GM19397 (cell line): ENCODE measurements around the gene PLCD4.

ENCODE experiments used
- ATAC-seq: cut with Tn5 transposase; IDR thresholded peaks from one replicate; pipeline ENCODE4 v1.9.1; 2021; ENCODE audit warnings: mild to moderate bottlenecking, moderate library complexity; ENCODE audit not compliant: unreplicated experiment

The PLCD4 gene

DNA sequence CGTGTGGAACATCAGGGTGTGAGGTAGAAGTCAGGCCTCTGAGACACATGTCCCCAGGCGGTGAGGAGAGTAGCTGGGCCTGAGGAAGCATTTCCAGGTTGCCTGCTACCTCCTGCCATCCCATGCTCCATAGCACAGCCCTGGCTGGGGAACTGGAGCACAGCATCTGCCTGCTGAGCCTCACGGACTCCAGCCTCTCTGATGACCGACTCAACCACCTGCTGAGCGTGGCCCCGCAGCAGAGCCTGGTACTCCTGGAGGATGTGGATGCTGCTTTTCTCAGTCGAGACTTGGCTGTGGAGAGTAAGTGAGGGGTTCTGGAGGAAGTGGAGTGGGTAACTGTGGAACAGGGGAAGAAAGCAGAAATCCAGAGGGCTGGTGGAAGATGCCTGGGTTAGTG, 54.7 kb downstream of the PLCD4 start:
- no peak for ATAC-seq

DNA sequence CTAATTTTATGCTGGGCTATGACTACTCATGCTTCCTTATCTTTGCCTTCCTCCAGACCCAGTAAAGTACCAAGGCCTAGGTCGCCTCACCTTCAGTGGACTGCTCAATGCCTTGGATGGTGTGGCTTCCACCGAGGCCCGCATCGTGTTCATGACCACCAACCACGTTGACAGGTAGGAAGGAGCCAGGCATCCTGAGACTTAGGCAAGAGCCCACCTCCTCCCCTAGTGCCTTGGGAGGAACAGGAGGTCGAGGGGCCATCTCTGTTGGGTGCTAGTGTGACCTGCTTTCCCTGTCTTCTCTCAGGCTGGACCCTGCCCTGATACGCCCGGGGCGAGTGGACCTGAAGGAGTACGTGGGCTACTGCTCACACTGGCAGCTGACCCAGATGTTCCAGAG, 55.1 kb downstream of the PLCD4 start:
- no peak for ATAC-seq

DNA sequence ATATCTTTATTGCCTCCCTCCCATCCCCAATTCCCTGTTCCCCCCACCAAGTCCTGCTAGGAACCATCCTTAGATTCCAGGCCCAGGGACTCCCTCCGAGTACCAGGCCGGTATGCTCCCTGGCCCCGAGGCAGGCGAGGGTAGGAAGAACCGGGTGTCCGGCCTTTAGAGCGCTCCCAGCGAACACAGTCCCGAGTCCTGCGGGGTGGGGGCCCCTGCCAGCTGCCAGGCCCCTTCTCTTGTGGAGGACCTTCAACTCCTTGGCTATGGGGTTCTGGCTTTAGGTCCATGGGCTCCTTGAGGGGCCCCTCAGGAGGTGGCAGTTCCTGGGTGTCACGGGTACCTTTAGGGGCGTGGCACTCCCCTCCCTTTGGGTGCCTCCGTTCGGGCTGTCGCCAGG, 56.2 kb downstream of the PLCD4 start:
- ATAC-seq, result no peak

DNA sequence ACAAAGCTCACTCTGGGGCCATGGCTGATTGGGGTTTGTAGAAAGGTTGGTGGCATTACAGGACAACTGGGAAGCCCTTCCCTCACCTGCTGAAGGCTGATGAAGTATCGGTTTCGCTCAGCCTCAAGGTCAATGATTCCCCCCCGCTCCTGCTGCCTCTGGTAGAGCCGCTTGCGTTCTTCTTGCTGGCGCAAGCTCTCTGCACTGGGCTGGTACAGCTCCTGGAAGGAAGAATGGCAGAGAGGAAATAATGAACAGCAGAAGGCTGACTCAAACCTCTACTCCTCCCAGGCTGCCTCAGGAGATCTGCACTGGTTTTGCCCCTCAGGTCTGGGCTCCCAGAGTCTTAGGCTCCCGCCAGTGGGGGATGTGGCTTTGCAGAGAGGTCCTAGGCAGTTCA, 57.0 kb downstream of the PLCD4 start:
- ATAC-seq, result no peak

DNA sequence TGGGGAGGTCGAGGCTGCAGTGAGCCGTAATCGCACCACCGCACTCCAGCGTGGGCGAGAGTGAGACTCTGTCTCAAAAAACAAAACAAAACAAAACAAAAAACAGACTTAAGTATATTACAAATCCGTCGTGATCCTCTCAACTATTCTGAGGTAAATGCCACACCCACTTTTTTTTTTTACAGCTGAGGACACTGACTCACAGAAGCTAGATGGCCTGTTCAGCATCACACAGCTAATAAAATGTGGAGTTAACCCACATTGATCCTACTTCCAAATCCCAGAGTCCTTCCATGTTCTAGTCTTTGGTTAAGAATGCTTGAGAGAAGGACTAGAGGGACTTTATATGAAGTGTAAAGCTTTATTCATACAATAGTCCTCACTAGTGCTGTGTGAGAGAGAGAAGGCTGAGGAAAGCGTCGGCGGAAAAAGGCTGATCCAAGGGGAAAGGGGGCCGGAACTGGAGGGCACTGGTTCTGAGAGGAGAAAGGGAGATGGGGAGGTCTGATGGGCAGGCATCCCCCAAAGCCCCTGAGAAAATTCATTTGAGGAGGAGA, 63.5 kb downstream of the PLCD4 start:
- no peak for ATAC-seq

DNA sequence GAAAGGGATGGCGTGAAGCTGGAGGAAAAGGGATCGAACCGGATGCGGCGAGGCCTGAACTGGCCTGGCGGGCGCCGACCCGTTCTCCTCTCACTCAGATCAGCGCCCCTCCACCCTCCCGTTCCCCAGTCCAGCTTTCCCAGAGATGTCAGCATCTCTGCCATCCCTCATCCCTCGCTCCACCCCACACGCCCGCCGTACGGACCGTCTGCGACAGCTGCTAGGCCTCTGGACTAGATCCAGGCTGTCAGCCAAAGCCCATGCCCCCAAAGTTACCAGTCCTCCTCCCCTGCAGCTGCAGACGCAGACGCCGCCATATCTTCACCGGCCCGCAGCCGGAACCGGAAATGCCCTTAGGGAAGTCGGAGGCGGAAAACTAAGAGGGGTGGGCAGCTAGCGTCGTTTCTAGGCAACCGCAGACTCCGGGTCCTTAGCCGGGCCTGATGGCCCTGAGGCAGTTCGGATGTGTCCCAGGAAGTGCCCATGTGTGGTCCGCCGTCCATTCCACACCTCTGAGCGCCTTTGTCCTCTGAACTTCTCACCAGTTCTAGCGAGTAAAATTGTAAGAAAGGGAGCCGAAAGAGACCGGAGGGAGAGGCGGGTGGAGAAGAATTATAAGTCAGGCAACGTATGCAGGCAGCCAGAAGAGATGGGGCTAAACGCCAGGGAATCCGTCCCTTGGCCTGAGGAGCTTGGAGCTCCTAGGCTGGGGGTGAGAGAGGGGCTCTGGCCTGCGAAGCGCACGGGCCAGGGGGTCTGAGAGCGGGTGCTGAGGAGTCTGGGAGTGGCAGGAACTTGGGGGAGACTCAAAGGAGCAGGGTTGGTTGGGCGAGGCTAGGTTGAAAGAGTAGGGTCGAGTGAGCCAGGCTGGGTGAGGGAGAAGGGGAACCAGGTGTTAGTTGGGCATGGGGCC, 64.2 kb downstream of the PLCD4 start, which contains the start of the genes RNF25 and STK36:
RNF25 (minus strand) TSS at position 349 of the 913 bp plus-strand sequence; CDS start at position 317, 32 bp downstream.
STK36 (plus strand) TSS at position 433 of the 913 bp plus-strand sequence. CDS start 744 bp downstream, outside the sequence.
- peak; percentile 98 for ATAC-seq

DNA sequence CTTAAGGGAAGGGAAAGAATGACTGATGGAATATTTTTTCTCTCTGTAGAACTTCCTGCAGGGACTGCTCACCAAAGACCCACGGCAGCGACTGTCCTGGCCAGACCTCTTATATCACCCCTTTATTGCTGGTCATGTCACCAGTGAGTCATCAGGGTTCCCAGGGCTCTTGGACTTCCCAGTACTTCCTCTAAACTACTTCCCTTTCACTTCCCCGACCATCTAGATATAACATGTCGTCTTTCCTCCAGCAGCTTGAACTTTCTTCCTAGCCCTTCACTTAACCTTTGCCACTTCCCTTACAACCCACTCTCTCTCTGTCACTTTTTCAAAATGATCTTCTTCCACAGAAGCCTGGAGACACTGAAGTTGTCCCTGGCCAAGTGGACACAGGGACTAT, 71.4 kb downstream of the PLCD4 start:
- ATAC-seq, result no peak

DNA sequence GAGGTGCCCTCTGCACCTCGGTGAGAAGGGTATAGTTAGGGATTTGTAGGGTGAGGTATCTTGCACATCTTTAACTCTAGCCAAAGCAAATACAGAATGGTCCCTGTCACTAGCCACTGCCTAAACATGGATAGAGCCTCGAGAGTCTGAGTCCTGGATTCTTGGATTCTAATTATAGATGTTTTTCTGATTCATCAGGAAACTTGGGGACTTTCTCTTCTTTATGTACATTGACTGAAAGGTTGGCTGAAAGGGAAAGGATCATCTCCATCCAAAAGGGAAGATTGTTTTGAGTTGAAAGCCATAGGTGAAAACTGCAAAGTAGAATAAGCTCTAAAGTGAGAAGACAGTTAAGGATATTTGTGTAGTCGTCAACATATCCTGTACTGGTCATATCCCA, 72.4 kb downstream of the PLCD4 start:
- no peak for ATAC-seq
